HCT116 (cell line): Measurements from ENCODE around the gene GLTP. TPM values are rescaled to one million over a fixed set of nuclear protein-coding genes. Genes with fewer than 3 reads are reported as not detected.

Experiments
- ATAC-seq: fragments of 200-7000 bp; cut with Tn5 transposase; 2 replicates; pipeline ENCODE4 v1.9.1; 2020; ENCODE audit warnings: mild to moderate bottlenecking, moderate library complexity
- BruUV-seq: library from RNA; stranded (reverse); fragments of 400-500 nt; replicated peaks from 2 replicates; lab custom pipeline; 2021; lab: Mats Ljungman, UMichigan
- CTCF ChIA-PET: fragments of 300-600 bp; sonication (Branson Sonifier 250); formaldehyde crosslinking; loops from one replicate; lab custom pipeline; 2021; ENCODE audit warnings: antibody characterized with exemption; lab: Charles Lee
- POLR2A ChIA-PET: fragments of 300-600, 350-600 bp; sonication (Branson Sonifier 250); formaldehyde crosslinking; loops from one replicate; lab custom pipeline; 2021; ENCODE audit warnings: antibody characterized with exemption; lab: Charles Lee
- RAD21 ChIA-PET, 2 experiments: fragments of 300-600 bp; sonication (Branson Sonifier 250); formaldehyde crosslinking; loops; one replicate each; lab custom pipeline; 2023; ENCODE audit warnings: low total read pairs in 2 of 2; ENCODE audit not compliant: uncharacterized antibody in 2 of 2, unreplicated experiment in 2 of 2, low non-redundant PET in 1 of 2; lab: Charles Lee
- DNase-seq: peaks from one replicate; pipeline ENCODE4 v3.0.0-alpha.2; 2010; ENCODE audit warnings: low read depth, low spot score
- H2AFZ ChIP-seq: fragments of 200-600 bp; shearing (Covaris generic), sonication (generic); 2 replicates; pipeline ENCODE4 v1.6.1; 2017; ENCODE audit warnings: low read depth, mixed run types, mixed read lengths, antibody characterized with exemption, low read length; ENCODE audit not compliant: poor library complexity, severe bottlenecking
- H3K27ac ChIP-seq: 2 replicates; pipeline ENCODE4 v1.5.1; 2012; ENCODE audit warnings: low read depth, low read length
- H3K27me3 ChIP-seq: fragments of 200-600 bp; sonication (generic); 2 replicates; pipeline ENCODE4 v1.6.1; 2016; ENCODE audit warnings: mixed run types, low read length, mixed read lengths; ENCODE audit not compliant: insufficient read depth
- H3K36me3 ChIP-seq, 2 experiments: fragments of 200-500 bp in 1 of 2; fragments of 200-600 bp in 1 of 2; sonication (Bioruptor generic) in 1 of 2; sonication (generic) in 1 of 2; 2 replicates each; pipeline versions ENCODE4 v1.5.1 to v1.6.1; 2014 to 2016; ENCODE audit warnings: low read length in 2 of 2, inconsistent platforms in 1 of 2, mixed read lengths in 1 of 2, mixed run types in 1 of 2; ENCODE audit not compliant: insufficient read depth in 2 of 2, control insufficient read depth in 1 of 2
- H3K4me1 ChIP-seq, 2 experiments: fragments of 200-600 bp in 1 of 2; sonication (generic) in 1 of 2; 2 replicates each; pipeline versions ENCODE4 v1.5.1 to v1.6.1; 2012 to 2017; ENCODE audit warnings: low read length in 2 of 2, inconsistent platforms in 1 of 2, mild to moderate bottlenecking in 1 of 2, mixed read lengths in 1 of 2, mixed run types in 1 of 2, moderate library complexity in 1 of 2; ENCODE audit not compliant: insufficient read depth in 2 of 2, control insufficient read depth in 1 of 2
- H3K4me2 ChIP-seq: fragments of 200-600 bp; sonication (generic); 2 replicates; pipeline ENCODE4 v1.6.1; 2017; ENCODE audit warnings: mixed run types, low read length, mixed read lengths
- H3K4me3 ChIP-seq, 2 experiments: fragments of 200-600 bp in 1 of 2; sonication (generic) in 1 of 2; replicated peaks in 1 of 2; 2 replicates each; pipeline ENCODE4 v1.5.1; 2011 to 2016; ENCODE audit warnings: low read length in 2 of 2, control low read depth in 1 of 2, low read depth in 1 of 2, mild to moderate bottlenecking in 1 of 2, mixed read lengths in 1 of 2, mixed run types in 1 of 2
- H3K79me2 ChIP-seq: fragments of 200-600 bp; sonication (generic); 2 replicates; pipeline ENCODE4 v1.6.1; 2017; ENCODE audit warnings: mild to moderate bottlenecking, mixed run types, low read length, moderate library complexity, mixed read lengths; ENCODE audit not compliant: insufficient read depth
- H3K9ac ChIP-seq: fragments of 200-600 bp; sonication (generic); 2 replicates; pipeline ENCODE4 v1.6.1; 2016; ENCODE audit warnings: low read length, mixed read lengths
- H3K9me2 ChIP-seq: fragments of 200-600 bp; sonication (generic), shearing (Covaris generic); 2 replicates; pipeline ENCODE4 v1.6.1; 2017; ENCODE audit warnings: mixed run types, mild to moderate bottlenecking, moderate library complexity; ENCODE audit not compliant: insufficient read depth
- H3K9me3 ChIP-seq, 2 experiments: fragments of 200-500 bp in 1 of 2; fragments of 200-600 bp in 1 of 2; sonication (Bioruptor generic) in 1 of 2; sonication (generic) in 1 of 2; 2 replicates each; pipeline ENCODE4 v1.6.1; 2014 to 2017; ENCODE audit warnings: low read length in 2 of 2, mixed read lengths in 2 of 2, inconsistent platforms in 1 of 2, low read depth in 1 of 2, mild to moderate bottlenecking in 1 of 2, mixed run types in 1 of 2, moderate library complexity in 1 of 2; ENCODE audit not compliant: control insufficient read depth in 1 of 2, insufficient read depth in 1 of 2
- H4K20me1 ChIP-seq: fragments of 200-600 bp; sonication (generic), shearing (Covaris generic); 2 replicates; pipeline ENCODE4 v1.6.1; 2017; ENCODE audit warnings: mixed run types, mild to moderate bottlenecking, moderate library complexity; ENCODE audit not compliant: insufficient read depth
- CBX3 ChIP-seq: IDR thresholded peaks from 2 replicates; pipeline ENCODE4 v1.6.1; 2012; ENCODE audit warnings: low read depth
- CEBPB ChIP-seq: IDR thresholded peaks from 2 replicates; pipeline ENCODE4 v1.6.1; 2012; ENCODE audit warnings: low read depth
- FOSL1 ChIP-seq: IDR thresholded peaks from 2 replicates; pipeline ENCODE4 v1.6.1; 2012; ENCODE audit warnings: low read depth
- POLR2A ChIP-seq: IDR thresholded peaks from 2 replicates; pipeline ENCODE4 v1.7.0; 2011; ENCODE audit warnings: borderline replicate concordance; ENCODE audit not compliant: insufficient read depth, insufficient read length; ENCODE audit errors: extremely low read depth
- POLR2AphosphoS5 ChIP-seq: IDR thresholded peaks from 2 replicates; pipeline ENCODE4 v1.6.1; 2011; ENCODE audit warnings: mild to moderate bottlenecking, low read depth, low read length, moderate library complexity
- RAD21 ChIP-seq: IDR thresholded peaks from 2 replicates; pipeline ENCODE4 v1.6.1; 2012; ENCODE audit warnings: low read depth, mild to moderate bottlenecking
- SIN3A ChIP-seq: IDR thresholded peaks from 2 replicates; pipeline ENCODE4 v1.6.1; 2012; ENCODE audit warnings: low read depth
- YY1 ChIP-seq: IDR thresholded peaks from 2 replicates; pipeline ENCODE4 v1.6.1; 2011; ENCODE audit warnings: low read length, low read depth, moderate library complexity, mild to moderate bottlenecking; ENCODE audit not compliant: insufficient replicate concordance; ENCODE audit errors: extremely low read depth
- ZNF274 ChIP-seq: fragments of 200-500 bp; sonication (Bioruptor generic); IDR thresholded peaks from 2 replicates; pipeline ENCODE4 v1.6.1; 2014; ENCODE audit warnings: mild to moderate bottlenecking, low read depth, low read length, inconsistent platforms
- intact Hi-C: fragments of 100-400 bp; cut with micrococcal nuclease; formaldehyde crosslinking; loops from 2 replicates; pipeline ENCODE4 v1.10.0; 2022
- total RNA-seq: library from RNA; stranded (reverse); gene quantifications from one replicate; pipeline ENCODE4 v1.2.1, GENCODE V29; 2021; ENCODE audit not compliant: unreplicated experiment
- TF ChIP-seq, protein P1 (sequence below): IDR thresholded peaks from 2 replicates; pipeline ENCODE4 v1.6.1; 2012
- TF ChIP-seq, protein P2 (sequence below), 3 experiments: fragments of 200-600 bp in 1 of 3; sonication (generic) in 1 of 3; IDR thresholded peaks in 2 of 3; conservative IDR thresholded peaks in 1 of 3; 2 replicates each; pipeline ENCODE4 v1.5.1; 2012 to 2017; ENCODE audit warnings: low read depth in 2 of 3, low read length in 2 of 3, antibody characterized with exemption in 1 of 3, borderline replicate concordance in 1 of 3, control low read depth in 1 of 3, mild to moderate bottlenecking in 1 of 3, mixed read lengths in 1 of 3, mixed run types in 1 of 3, moderate library complexity in 1 of 3; ENCODE audit not compliant: insufficient read depth in 1 of 3
- TF ChIP-seq, protein P3 (sequence below): IDR thresholded peaks from 2 replicates; pipeline ENCODE4 v1.6.1; 2011; ENCODE audit warnings: mild to moderate bottlenecking, low read length, moderate library complexity; ENCODE audit not compliant: insufficient replicate concordance; ENCODE audit errors: extremely low read depth
- TF ChIP-seq, protein P4 (sequence below): IDR thresholded peaks from 2 replicates; pipeline ENCODE4 v1.6.1; 2012; ENCODE audit warnings: low read depth

GLTP gene
- total RNA-seq, 1 experiment from 2014 or later, result 26.6 TPM

DNA sequence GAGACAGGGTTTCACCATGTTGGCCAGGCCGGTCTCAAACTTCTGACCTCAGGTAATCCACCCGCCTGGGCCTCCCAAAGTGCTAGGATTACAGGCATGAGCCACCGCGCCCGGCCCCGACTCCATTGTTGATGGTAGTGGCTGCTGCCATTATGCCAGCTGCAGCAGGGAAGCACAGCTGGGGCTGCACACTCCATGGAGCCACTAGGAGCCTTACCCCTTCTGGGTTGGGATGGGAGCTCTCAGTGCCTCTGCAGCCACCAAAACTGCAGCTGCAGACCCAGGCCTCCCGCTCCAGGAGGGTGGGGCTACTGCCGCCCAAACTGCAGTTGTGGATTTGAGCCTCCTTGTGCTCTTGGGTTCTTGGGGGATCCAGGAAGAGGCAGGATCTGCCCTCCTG lies 45.7 kb upstream of the GLTP start:
- Histone ChIP-seq H3K9me3 (no peaks in the 10 kb centered on the region), H3K4me3 (no peak overlapping the region), H3K9ac (no peak overlapping the region), H3K4me2 (no peak overlapping the region), H2AFZ (no peak overlapping the region), H3K79me2 (no peaks in the 10 kb centered on the region), H3K27ac (no peak overlapping the region), H4K20me1 (no peaks in the 10 kb centered on the region), H3K9me2 (no peaks in the 10 kb centered on the region), H3K4me1 (no peaks in the 10 kb centered on the region), H3K36me3 (peaks cover 0 to 2% of the 10 kb centered on the region in 2 experiments; a peak in 1 of 4 replicates), H3K27me3 (no peaks in the 10 kb centered on the region)
- ChIA-PET RAD21 (interaction anchor here in 1 of 2 experiments (1.1 kb wide), 1 partner anchor 73 kb away, joined by 4 read pairs; no protein-coding TSS in a partner anchor), POLR2A (no interaction called here), CTCF (no interaction called here)
- TF ChIP-seq SIN3A (no peak), CEBPB (no peak), FOSL1 (no peak), YY1 (no peak), RAD21 (no peak), ZNF274 (no peak), CBX3 (no peak), POLR2AphosphoS5 (no peak), POLR2A (no peak)
- TF ChIP-seq, protein P1, sequence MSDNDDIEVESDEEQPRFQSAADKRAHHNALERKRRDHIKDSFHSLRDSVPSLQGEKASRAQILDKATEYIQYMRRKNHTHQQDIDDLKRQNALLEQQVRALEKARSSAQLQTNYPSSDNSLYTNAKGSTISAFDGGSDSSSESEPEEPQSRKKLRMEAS, result no peak
- TF ChIP-seq, protein P2, sequence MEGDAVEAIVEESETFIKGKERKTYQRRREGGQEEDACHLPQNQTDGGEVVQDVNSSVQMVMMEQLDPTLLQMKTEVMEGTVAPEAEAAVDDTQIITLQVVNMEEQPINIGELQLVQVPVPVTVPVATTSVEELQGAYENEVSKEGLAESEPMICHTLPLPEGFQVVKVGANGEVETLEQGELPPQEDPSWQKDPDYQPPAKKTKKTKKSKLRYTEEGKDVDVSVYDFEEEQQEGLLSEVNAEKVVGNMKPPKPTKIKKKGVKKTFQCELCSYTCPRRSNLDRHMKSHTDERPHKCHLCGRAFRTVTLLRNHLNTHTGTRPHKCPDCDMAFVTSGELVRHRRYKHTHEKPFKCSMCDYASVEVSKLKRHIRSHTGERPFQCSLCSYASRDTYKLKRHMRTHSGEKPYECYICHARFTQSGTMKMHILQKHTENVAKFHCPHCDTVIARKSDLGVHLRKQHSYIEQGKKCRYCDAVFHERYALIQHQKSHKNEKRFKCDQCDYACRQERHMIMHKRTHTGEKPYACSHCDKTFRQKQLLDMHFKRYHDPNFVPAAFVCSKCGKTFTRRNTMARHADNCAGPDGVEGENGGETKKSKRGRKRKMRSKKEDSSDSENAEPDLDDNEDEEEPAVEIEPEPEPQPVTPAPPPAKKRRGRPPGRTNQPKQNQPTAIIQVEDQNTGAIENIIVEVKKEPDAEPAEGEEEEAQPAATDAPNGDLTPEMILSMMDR (IDR thresholded peaks at IDR 0.05 in 2 of 3, conservative IDR thresholded peaks at IDR 0.05 in 1 of 3; ENCODE audit: borderline replicate concordance in 1 of 3, insufficient read depth in 1 of 3, low read depth in 2 of 3, low read length in 2 of 3), result no peak
- TF ChIP-seq, protein P3, sequence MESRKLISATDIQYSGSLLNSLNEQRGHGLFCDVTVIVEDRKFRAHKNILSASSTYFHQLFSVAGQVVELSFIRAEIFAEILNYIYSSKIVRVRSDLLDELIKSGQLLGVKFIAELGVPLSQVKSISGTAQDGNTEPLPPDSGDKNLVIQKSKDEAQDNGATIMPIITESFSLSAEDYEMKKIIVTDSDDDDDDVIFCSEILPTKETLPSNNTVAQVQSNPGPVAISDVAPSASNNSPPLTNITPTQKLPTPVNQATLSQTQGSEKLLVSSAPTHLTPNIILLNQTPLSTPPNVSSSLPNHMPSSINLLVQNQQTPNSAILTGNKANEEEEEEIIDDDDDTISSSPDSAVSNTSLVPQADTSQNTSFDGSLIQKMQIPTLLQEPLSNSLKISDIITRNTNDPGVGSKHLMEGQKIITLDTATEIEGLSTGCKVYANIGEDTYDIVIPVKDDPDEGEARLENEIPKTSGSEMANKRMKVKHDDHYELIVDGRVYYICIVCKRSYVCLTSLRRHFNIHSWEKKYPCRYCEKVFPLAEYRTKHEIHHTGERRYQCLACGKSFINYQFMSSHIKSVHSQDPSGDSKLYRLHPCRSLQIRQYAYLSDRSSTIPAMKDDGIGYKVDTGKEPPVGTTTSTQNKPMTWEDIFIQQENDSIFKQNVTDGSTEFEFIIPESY, result no peak
- TF ChIP-seq, protein P4, sequence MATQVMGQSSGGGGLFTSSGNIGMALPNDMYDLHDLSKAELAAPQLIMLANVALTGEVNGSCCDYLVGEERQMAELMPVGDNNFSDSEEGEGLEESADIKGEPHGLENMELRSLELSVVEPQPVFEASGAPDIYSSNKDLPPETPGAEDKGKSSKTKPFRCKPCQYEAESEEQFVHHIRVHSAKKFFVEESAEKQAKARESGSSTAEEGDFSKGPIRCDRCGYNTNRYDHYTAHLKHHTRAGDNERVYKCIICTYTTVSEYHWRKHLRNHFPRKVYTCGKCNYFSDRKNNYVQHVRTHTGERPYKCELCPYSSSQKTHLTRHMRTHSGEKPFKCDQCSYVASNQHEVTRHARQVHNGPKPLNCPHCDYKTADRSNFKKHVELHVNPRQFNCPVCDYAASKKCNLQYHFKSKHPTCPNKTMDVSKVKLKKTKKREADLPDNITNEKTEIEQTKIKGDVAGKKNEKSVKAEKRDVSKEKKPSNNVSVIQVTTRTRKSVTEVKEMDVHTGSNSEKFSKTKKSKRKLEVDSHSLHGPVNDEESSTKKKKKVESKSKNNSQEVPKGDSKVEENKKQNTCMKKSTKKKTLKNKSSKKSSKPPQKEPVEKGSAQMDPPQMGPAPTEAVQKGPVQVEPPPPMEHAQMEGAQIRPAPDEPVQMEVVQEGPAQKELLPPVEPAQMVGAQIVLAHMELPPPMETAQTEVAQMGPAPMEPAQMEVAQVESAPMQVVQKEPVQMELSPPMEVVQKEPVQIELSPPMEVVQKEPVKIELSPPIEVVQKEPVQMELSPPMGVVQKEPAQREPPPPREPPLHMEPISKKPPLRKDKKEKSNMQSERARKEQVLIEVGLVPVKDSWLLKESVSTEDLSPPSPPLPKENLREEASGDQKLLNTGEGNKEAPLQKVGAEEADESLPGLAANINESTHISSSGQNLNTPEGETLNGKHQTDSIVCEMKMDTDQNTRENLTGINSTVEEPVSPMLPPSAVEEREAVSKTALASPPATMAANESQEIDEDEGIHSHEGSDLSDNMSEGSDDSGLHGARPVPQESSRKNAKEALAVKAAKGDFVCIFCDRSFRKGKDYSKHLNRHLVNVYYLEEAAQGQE, result no peak
- BruUV-seq, result no TSS peak
- intact Hi-C loops, result no loop called here
- no peak for ATAC-seq
- no peak for DNase-seq
